Cerebellar cortex (tissue), 1 donor: ENCODE data around the gene VANGL2.
A peak's percentile ranks its signal among the peaks of the same experiment; 100 is the strongest.

Experiments
- DNase-seq: peaks from one replicate; pipeline ENCODE4 v3.0.0-alpha.2; 2015; ENCODE audit warnings: low spot score

Gene VANGL2

DNA sequence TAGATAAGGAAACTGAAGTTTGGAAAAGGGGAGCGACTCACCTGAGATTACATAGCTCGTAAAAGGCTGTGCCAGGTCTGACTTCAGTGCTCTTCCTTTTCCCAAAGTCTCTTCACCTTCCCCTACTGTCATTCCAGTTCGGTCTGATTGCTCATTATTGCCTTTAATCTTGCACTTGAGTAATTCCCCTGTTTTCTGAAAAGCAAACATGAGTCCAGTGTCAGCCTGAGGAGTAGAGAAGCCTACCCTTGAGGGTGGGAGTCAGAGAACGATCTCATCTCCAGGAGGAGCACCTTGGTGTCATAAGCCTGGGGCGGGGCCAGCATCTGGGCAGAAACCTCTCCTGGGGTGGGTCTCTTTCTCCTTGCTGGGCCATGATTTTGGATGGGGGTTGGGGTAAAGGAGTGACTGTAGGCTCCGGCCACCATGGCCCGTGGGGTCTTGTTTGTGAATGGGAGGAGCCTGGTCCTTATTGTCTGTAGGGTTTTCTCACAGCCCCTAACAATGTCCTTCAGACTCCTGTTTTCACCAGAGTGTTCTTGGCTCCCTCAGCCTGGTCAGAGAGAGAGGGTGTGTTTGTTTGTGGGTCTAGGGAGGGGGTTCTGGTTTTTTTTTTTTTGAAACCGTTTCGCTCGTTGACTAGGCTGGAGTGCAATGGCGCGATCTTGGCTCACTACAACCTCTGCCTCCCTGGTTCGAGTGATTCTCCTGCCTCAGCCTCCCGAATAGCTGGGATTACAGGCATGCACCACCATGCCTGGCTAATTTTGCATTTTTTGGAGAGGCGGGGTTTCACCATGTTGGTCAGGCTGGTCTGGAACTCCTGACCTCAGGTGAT lies 6.0 kb downstream of the VANGL2 start:
- DNase-seq = no peak

DNA sequence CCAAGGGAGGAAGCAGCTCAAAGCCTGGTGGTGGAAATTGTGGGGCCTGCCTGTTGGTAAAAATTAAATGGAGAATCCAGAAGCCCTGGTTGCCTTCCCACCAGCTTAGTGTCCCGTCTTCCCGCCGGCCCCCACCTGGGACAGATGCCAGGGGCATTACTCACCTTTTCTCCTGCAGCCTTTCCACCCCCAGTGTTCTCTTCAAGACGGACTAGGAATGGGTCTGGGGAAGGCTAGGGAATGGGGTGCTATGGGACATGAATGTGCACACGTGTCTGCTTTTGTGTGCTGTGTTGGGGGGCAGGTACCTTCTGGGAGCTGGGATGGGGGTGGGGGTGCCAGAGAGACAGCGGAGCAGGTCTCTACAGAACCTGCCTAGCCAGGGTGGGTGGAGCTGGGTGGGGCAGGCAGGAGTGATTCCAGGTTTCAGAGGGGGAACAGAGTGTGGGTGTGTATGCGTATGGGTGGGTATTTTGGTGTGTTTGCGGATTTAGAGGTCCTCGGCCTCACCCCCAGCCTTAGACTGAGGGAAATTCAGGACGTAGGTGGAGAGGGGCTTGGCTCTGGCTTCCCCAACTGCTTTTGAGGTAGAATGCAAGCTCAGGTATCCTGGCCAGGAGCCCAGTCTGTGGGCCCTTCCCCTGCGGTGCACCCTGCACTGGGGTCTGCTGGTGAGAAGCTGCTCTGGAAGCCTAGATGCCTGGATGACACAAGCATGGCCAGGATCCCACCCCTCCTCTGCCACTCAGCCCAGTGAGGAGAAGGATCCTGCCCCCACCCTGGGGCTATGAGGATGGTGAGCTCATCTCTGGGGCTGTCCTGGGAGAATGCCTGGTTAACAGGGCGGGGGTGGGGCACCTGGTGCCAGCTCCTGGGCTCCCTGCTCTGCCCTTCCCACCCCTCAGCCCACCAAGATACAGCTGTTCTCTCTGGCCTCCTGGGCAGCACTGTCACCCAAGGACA lies 7.8 kb downstream of the VANGL2 start:
- no peak for DNase-seq

- no peak for DNase-seq
These were observed 8.5 kb downstream of the VANGL2 start for GRCh38 chr1:160408864-160409263.

DNA sequence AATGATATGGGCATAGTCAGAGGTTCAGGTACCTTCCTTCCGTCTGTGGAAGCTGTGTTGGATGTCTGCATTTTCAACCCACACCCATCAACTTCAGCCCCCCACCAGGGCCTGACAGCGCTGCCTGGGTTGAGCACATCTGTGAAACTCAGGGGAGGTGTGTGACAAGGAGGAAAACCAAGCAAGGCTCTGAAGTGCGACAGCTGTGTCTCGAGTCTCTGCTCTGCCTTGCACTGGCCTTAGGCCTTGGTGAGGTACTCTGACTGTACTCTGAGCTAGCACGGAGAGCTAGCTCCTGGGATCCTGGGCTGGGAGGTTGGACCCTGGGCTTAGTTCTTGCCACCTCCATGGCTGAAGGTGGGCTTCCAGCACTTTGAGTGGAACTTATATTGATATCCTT lies 9.1 kb downstream of the VANGL2 start:
- DNase-seq = no peak

DNA sequence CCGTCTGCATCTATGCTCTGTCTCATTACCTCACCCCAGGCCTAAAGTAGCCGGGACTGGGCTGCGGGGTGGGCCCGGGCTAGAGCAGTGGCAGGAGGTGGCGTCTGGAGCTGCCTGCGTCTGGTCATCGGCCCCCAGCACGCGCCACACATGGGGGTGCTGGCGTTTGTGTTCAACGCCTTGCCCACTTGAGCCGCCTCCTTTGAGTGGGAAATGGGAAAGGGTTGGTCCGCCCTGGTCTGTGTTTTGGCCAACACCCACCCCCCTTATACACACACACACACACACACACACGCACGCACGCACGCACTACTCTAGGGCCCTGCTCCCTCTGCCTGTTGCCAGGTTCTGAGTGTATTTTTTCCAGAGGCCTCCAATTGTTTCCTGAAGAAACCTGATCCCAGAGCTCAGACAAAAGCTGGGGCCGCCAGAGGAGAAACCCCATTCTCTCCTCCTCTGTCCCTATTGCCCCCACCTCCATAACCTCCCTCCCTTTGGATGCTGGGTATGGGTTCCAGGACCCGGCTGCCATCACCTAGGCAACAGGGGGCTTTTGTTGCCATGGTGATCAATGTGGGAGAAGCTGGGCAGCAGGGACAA lies 10.1 kb downstream of the VANGL2 start:
- no peak for DNase-seq

- no peak for DNase-seq
These were observed 11.1 kb downstream of the VANGL2 start for GRCh38 chr1:160411271-160412027.

- no peak for DNase-seq
These were observed 11.6 kb downstream of the VANGL2 start for GRCh38 chr1:160412028-160412362.

DNA sequence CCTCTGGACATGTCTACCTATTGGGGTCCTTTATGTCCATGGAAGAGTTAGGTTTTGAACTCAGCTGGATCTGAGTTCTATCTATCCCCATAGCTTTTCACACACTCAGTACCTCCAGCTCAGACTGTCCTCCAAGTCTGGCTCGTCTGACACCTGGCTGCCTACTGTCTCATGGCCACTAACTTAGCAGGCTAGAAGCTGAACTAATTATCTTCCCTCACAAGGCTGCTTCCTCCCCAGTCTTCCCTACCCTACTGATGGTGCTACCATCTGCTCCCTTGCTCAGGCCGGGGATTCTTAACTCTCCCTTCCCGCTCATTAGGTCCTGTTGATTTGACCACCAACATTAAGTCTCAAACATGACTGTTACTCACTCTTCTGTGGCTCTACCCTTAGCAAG lies 13.4 kb downstream of the VANGL2 start:
- peak; percentile 36 for DNase-seq

DNA sequence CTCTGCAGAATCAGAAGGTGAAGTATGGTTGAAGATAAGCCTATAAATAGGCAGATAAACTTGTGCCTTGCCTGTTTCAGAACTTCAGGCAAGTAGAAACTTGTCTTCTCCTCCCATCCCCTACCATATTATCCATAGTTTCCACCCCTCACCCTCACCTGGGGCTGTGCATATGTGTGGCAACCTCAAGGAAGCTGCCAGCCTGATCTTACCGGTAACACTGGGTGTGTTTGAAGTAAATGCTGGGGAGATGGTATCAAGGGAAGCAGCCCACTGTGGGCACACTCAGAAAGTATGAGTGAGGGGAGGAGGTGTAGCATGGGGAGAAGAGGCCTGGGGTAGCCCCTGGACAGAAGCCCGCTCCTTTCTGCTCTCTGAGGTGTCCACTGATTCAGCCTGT lies 14.5 kb downstream of the VANGL2 start:
- DNase-seq = no peak

GRCh38 chr1:160415696-160416290 lies 15.4 kb downstream of the VANGL2 start:
- no peak for DNase-seq

GRCh38 chr1:160416369-160416768 lies 16.0 kb downstream of the VANGL2 start:
- DNase-seq = peak; percentile 42

GRCh38 chr1:160418483-160418882 lies 18.1 kb downstream of the VANGL2 start:
- no peak for DNase-seq

- DNase-seq = no peak
These were observed 18.9 kb downstream of the VANGL2 start for GRCh38 chr1:160419150-160419837.

DNA sequence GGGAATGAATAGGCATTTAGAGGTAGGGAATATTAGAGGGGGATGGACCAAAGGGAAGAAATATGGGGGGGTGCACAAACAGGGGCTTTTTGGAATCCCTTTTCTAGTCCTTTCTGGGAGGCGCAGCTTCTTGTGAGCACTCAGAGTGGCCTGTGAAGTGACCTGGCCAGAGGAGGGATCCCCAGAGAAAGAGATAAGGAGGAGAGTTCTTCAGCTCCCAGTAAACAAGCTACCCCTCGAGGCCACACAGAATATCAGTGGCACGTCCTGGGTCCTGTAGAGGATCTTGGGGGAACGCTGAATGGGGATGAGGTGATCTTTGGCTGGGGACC lies 19.4 kb downstream of the VANGL2 start:
- no peak for DNase-seq

GRCh38 chr1:160420881-160421842 lies 20.8 kb downstream of the VANGL2 start:
- DNase-seq = no peak

- DNase-seq = no peak
These were observed 21.5 kb downstream of the VANGL2 start for GRCh38 chr1:160421881-160422280.

DNA sequence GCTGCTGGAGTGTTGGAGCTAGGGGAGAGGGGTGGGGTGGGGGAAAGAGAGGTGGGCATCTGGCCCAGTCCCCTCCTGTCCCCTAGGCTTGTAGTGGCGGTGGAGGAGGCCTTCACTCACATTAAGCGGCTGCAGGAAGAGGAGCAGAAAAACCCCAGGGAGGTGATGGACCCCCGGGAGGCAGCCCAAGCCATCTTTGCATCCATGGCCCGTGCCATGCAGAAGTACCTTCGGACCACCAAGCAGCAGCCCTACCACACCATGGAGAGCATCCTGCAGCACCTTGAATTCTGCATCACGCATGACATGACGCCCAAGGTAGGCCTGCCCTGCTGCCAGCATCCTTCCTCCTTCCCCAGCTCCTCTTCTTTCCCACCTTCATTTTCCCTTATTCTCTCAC lies 23.6 kb downstream of the VANGL2 start:
- DNase-seq = no peak

- no peak for DNase-seq
These were observed 25.5 kb downstream of the VANGL2 start for GRCh38 chr1:160425847-160426246.

DNA sequence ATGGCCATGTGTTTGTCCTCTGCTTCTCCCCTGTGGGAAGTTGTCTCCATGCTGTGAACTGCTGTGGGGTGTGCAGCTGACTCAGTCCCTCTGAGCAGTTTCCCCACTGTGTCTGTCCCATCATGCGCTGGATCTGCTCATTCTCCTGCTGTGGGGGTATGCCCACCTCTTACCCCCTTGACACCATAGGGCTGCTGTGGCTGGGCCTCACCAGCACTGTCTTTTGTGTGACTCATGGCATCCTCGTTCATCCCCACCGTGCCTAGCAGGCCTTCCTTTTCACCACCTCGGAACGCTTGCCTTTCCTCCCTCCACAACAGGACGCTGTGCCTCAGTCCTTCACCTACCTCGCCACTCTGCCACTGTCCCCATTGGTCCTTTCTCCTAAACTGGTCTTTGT lies 27.3 kb downstream of the VANGL2 start:
- DNase-seq = no peak

DNA sequence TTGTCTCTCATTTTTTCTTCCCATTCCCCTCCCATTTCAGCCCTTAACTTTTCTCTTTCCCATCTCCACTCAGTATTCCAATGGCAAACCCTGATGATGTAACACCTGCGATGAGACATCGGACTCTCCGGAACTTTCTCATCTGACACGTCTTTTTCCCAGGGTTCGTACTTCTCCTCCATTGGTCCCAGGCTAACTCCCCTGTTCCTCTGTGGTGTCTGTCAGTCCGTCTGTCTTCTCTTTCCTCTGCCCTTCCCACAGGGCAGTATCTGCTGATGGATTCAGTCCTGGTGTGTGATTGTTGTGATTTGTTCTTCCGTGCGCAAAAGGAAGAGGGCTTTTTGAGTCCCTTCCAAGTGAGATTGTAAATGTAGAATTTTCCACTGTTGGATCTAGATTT lies 27.7 kb downstream of the VANGL2 start:
- no peak for DNase-seq
